HG02642 (cell line): ENCODE data around the gene RANBP9.

Experiments
- ATAC-seq: cut with Tn5 transposase; IDR thresholded peaks from one replicate; pipeline ENCODE4 v1.9.1; 2021; ENCODE audit warnings: mild to moderate bottlenecking; ENCODE audit not compliant: unreplicated experiment, poor library complexity

Gene RANBP9

DNA sequence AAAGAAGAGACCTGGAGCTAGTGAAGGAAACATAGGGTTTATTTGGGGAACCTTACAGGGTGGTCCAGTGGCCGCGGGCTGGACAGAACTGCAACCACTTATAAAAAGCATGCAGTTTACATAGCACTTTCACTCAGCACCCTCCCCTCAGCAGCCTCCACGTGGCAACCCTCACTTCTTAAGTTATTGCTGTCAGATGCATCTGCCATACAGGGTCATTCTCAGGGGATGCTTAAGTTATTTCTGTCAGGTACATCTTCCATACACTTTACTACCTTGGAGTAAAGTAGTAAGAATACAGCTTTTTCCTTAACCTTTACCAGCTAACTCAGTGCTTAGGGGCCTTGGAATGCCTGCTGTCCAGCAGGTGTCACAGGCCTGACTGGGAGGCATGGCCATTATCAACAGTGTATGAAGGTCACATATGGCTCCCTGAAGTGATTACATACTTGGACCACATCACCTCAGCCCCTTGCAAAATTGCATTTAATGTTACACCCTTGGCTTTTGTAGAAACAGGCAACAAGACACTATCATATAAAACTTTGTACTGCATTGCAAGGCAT, 98.5 kb downstream of the RANBP9 start:
- ATAC-seq: no peak

DNA sequence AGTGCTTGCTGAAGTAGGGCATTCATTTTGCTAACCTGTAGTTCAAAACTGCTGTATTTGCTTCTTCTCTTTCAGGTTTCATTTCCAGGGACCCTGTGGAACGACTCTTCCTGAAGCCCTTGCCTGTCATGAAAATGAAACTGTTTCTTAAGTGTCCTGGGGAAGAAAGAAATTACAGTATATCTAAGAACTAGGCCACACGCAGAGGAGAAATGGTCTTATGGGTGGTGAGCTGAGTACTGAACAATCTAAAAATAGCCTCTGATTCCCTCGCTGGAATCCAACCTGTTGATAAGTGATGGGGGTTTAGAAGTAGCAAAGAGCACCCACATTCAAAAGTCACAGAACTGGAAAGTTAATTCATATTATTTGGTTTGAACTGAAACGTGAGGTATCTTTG, 99.9 kb downstream of the RANBP9 start:
- ATAC-seq: no peak

DNA sequence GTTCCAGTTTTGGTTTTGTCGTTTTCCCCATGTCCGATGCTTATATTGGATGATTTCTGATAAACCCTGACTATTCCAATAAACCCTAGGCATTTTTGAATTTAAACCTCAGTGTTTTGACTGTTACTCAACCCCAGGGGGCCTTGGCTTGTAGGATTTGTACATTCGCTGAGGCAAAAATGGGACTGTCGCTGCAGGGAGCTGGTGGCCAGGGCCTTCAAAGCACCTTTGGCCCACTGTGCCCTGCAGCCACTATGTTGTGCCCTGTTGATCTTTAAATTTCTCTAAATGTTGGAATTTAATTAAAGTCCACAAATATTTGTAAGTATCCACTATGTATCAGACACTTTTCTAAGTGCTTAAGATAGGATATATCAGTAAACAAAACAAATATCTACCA, 106.0 kb downstream of the RANBP9 start:
- ATAC-seq: no peak

DNA sequence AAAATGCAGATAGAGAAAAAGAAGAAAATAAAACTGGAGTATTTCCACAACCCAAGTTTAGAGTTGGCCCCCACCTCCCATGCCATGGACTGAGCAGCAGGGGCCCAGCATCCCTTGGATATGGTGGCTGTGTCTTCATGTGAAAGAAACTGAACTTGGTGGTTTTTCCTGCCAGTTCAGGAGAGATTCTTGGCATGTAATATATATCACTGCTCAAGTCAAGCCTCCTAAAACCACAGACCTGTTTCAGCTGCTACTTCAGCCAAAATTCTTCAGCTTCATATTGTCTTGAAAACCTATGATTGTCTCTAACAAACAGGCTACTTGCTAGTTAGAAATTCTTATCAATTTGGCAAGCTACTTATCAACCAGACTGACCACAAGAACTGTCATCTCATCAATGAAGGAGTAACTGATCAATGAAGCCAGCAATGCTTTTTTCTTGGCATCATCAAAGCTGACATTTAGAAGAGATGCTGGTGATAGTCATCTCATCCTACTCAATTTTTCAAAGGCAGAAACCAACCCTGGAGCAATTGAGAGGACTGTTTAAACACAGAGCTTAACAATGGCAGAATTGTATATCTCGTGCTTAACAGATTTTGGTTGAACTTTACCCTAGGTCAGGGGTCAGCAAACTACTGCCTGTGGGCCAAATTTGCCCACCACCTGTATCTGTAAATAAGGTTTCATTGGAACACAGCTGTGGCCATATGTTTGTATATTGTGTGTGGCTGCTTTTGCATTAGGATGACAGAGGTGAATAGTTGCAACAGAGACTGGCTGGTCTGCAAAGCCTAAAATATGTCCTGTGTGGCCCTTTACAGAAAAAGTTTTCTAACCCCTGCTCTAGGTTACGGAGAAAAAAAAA, 106.9 kb downstream of the RANBP9 start:
- ATAC-seq: no peak

DNA sequence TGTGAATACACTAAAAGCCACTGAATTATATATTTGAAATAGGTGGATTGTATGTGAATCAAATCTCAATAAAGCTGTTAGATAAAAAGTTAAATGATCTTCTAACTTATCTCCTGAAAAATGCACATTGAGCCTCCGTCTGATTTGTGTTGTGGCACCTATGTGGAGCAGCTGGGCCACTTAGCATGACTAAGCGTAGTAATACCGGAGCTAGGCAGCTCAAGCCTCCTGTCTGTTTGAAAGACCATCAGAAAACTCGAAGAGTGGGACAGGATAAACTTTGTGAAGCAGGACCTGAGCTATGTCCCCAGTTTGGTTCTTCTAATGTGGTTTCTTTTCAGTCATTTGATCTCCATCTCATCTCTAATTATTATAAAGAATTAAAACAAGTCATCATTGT, 107.5 kb downstream of the RANBP9 start:
- no peak for ATAC-seq

DNA sequence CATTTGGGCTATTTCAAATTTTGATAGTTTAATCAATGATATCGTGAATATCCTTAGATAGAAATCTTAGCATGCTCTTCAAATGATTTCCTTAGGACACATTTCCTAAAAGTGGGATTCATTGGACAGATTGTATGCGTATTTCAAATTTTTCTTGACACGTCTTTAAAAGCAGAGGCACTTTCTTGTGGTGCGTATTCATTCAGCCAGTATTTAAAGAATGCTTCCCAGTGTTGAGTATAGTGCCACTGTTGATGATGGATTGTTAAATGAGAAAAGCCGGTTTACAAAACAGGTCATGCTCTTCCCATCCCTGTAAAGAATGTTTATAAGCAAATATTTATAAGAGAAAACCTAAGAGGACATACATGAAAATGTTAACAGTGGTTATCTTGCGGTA, 111.6 kb downstream of the RANBP9 start:
- no peak for ATAC-seq

DNA sequence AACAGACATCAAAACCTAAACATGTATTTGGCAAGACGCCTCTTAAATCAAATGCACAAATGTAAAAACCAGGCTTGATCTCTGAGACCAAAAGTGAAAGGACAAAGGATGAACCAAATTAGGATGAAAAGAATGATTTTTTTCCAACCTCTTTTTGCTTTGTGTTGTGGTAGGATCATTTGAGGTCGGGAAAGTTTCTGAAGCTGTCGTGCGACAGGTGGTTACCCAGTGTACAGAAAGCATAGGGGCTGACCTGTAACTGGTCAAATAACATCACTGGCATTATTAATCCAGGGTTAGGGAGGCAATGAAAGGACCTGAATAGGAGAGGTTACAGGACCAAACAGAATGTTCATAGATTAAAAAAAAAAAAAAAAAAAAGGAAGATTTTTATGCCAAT, 114.6 kb downstream of the RANBP9 start:
- ATAC-seq: no peak

DNA sequence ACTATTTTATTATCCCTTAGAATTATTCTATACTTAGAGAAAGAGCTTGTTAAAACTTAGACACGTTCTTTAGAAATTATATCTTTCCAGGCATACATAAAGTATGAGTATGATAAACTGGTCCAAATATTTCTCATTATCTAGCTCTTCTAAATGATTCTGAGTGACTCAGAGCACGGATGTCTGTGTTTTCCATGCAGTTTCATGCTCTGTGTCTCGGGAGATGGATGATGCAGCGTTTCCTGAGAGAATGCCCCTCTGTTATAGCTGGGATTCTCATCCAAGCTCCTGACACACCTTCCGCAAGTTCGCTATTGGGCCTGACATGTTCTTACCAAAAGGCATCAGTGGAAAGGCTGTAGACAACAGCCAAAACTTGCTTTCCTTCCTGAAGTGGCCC, 117.9 kb downstream of the RANBP9 start:
- ATAC-seq: no peak

DNA sequence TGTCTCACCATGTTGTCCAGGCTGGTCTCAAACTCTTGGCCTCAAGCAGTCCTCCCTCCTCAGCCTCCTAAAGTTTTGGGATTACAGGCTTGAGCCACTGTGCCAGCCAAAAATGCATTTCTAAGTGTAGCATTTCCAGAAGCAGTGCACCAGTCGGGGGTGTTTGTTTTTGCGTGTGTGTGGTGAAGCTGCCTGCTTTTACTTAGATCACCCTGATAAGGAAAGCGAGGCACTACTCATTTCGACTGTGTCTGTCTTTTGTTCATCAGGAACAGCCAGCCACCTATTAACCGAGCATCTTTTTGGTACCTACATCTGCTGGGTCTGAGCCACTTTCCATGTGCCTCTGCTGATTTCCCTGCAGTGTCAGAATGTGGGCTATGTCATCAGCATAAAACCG, 118.5 kb downstream of the RANBP9 start:
- no peak for ATAC-seq

DNA sequence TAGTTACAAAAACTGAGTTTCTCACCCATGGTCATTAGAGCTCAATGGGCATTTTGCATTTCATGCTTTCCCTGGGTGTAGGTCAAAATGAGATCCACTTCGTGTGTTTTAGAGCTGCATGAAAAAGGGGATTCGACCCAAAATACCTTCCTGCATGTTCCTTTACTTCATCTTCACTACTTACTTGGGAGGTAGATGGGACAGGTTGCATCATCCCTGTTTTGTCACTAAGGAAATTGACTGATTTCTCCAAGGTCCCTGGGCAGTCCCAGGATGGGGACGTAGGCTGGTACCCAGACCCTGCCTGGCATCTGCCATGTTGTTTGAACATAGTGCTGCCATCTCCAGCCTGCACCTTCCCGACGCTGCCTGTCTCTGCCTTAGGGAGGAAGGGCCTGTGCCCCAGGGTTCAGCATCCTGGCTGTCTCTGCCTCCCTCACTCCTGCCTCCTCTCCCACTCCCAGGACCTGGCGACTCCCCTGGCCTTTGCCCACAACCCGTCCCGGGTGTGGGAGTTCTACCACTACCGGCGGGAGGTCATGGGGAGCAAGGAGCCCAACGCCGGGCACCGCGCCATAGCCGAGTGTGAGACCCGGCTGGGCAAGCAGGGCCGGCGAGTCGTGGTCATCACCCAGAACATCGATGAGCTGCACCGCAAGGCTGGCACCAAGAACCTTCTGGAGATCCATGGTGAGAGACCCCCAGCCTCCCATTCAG, 120.3 kb downstream of the RANBP9 start:
- ATAC-seq: no peak

DNA sequence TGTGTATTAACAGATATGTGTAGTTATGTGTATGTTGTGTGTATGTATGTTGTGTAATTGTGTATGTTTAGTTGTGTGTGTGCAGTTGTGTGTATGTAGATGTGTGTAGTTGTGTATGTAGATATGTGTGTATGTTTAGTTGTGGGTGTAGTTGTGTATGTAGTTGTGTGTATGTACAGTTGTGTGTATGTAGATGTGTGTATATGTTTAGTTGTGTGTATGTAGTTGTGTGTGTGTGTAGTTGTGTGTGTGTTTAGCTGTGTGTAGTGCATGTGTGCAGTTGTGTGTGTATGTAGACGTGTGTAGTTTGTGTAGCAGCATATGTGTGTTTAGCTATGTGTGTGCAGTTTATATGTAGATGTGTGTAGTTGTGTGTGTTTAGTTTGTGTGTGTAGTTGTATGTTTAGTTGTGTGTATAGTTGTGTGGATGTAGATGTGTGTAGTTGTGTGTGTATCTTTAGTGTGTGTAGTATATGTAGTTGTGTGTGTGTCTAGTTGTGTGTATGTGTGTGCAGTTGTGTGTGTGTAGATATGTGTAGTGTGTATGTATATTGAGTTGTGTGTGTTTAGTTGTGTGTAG, 121.0 kb downstream of the RANBP9 start:
- ATAC-seq: no peak

DNA sequence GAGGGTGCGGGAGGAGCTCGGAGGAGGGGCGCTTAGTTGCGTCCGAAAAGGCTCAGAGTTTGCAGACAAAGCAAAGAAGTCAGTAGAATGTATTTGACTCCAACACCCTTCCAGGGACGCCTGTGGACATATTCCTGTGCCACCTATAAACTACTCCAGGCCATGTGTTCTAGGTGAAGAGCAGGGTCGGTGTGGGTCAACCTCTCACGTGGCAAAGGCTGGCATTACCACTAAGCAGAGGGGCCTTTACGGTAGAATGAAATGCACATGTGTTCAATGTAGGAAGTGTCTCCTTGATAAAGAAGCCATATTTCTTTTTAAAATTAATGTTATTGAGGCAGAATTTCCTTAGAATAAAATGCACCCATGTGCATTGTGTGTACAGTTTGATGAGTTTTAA, 121.8 kb downstream of the RANBP9 start:
- ATAC-seq: no peak

DNA sequence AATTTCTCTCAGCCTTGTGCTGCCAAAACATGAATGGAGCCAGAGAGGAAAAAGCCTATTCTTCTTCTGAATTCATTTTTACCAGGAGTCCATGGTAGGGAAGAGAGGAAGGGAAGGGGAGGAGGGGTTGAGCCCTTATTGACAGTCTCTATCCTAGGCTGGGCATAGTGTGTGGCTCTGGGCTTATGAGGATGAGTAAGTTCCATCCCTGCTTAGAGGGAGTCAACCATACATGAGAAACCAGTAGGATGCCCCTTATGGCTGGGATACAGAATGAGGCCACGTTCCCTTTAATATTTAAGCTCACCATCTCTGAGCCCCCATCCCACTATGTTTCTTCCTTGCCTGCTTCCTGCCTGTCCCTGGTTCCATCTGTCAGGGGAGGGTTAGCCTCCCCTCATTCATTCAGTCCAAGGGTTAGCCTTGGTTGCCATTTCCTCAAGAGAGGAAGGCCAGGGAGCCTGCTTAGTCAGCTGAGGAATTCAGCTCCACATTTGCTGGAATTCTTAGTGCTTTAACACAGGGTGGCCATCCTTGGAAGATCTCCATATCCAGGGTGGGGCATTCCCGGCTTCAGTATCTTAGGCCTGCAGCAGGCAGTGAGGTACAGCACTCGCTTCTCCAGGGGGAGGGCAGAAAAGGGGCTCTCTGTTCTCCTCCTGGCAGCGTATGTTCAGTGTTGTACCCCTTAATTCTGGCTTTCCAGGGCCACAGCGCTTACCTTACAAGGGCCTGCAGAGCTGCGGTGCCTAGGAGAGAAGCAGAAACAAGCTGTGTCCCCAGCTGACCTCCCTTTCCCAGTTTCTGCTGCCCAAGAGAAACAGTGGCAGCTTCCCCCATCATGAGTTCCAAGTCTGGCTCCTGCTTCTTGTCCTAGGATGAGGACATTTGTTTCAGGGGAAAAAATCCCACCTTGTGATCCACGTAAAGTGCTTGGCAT, 124.8 kb downstream of the RANBP9 start:
- no peak for ATAC-seq

DNA sequence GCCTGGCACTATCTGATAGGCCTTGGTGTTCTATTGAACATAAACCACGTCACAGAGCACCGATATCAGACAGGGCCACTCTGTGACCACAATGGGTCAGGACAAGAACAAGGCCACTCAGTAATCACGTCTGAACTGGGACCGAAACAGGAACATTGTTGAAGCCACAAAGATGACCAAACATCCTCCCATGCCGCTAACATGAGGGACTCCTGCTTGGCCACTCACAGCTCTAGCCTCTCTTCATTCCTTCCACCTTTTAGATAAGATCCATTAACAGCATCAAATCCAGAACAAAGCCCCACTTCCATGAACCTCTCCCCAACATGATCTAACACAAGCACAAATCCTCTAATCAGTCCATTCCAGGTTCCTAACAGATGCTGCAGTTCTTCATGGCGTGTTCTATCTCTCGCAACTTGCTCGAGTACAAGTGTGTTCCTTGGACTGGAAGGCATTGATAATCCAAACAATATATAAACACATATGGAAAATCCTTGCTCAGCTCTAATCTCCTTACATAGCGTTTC, 129.9 kb downstream of the RANBP9 start:
- no peak for ATAC-seq

DNA sequence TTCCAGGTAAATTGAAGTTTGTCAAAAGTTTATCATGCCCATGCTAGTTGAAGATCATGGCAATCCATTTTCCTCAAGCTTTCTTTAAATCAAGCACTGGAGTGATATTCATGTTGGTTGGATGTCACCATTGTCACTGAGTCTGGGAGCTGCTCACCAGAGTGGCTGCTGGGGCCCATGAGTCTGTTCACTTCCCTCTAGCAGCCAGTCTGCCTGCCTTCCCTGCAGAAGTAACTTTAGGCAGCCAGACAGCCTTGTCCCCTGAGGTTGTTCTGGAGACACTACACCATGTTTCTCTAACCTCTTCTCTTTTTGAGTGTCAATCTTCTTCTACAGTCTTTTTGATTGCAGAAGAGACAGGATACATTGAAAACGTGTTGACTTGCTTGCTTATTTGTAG, 131.7 kb downstream of the RANBP9 start:
- no peak for ATAC-seq

DNA sequence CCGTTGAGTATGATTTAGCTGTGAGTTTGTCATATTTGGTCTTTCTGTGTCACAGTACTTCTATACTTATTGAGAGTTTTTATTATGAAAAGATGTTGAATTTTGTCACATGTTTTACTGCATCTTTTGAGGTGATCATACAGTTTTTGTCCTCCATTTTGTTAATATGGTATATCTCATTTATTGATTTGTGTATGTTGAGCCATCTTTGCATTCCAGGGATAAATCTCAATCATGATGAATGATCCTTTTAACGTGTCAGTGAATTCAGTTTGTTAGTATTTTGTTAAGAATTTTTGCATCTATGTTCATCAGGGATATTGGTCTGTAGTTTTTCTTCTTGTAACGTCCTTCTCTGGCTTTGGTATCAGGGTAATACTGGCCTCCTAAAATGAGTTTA, 133.7 kb downstream of the RANBP9 start:
- no peak for ATAC-seq

DNA sequence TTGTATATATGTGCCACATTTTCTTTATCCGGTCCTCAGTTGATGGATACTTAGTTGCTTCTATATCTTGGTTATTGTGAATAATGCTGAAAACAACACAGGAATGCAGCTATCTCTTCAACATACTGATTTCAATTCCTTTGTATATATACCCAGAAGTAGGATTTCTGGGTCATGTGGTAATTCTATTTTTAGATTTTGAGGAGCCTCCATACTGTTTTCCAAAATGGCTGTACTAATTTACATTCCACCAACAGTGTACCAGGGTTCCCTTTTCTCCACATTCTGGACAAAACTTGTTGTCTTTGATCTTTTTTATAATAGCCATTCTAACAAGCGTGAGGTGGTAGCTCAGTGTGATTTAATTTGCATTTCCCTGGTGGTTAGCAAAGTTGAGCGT, 135.6 kb downstream of the RANBP9 start:
- ATAC-seq: no peak

DNA sequence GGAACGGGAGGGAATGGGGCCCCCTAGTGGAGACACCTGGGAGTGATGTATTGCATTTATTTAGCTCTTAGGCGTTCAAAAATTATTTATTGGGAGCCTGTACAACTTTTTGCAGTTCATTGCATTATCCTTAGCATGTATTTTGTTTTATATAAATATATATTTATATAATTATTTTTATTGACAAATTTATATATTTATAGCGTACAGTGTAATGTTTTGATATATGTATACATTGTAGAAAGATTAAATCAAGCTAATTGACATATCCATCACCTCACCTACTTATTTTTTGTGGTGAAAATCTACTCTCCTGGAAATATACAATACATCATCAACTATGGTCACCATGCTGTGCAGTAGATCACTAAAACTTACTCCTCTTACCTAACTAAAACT, 136.3 kb downstream of the RANBP9 start:
- ATAC-seq: no peak

DNA sequence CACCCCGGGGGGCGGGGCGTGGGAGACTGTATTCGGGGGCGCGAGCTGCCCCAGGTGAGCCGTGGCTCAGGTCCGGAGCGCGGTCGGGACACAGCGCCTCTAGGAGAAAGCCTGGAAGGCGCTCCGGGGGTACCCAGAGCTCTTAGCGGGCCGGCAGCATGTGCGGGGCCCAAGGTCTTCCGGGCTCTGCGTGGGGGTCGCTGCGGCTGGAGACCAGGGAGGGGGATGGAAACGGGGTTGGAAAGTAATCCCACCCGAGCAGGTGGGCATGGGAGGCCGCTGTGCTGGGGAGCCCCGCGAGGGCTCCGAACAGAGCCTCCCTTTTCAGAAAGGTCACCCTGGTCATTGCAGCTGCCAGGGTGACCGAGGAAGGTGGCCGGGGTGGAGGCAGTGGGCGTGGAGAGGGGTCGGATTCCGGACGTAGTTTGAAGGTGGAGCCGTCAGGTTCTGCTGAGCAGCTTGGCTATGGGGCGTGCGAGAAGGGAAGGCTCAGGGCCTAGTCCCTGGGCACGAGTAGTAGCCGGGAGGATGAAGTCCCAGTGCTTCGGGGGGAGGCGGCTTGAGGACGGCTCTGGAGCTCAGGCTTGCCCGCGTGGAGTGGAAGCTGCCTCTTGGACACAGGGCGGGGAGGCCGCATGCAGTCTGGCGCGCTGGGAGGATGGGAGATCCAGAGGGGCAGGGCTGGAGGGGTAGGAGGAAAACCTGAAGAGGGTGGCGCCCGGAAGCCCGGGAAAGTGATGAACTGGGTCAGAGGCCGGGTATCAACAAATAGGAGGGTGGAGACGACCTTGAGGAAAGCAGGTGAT, 136.9 kb downstream of the RANBP9 start, which contains the start of gene SIRT5:
Gene SIRT5, plus strand, starts transcription at position 31 of the 806 bp plus-strand sequence. CDS start 9,510 bp downstream, outside the sequence.
- peak; percentile 72 for ATAC-seq
